ENCODE data around the gene MAP3K3. TPM values are rescaled to one million over a fixed set of nuclear protein-coding genes. Genes with fewer than 3 reads are reported as not detected.

MAP3K3 gene
- polyA plus RNA-seq, 2 of the 4 experiments (the other 2 are of a cell fraction): 10.8 to 11.2 TPM

- ATAC-seq (no peak), DNase-seq (ENCODE audit: low read depth in 1 of 2, low spot score in 1 of 2) (no peak), FAIRE-seq (no peak)
- ChIA-PET CTCF (interaction anchor here (0.9 to 2.6 kb wide), 2 partner anchors 19 to 37 kb away, joined by 3 to 18 read pairs; no protein-coding TSS in a partner anchor), POLR2A (no interaction called here)
- Histone ChIP-seq H3K4me2 (no peak overlapping the region), H3K4me3 (no peak overlapping the region), H3K9me3 (no peaks in the 10 kb centered on the region), H3K4me1 (no peaks in the 10 kb centered on the region), H3K27ac (no peak overlapping the region)
- 75% methylated on average over 3 of the region's 3 CpGs for WGBS (ENCODE audit: missing lambda C conversion rate)
- TF ChIP-seq POLR2AphosphoS2 (conservative IDR thresholded peaks at IDR 0.05; ENCODE audit: low read length) (no peak), RNF2 (IDR thresholded peaks at IDR 0.05; ENCODE audit: borderline replicate concordance, low read depth) (no peak), HOXB5 (CRISPR knock-in tag; IDR thresholded peaks at IDR 0.05) (no peak), RAD21 (conservative IDR thresholded peaks at IDR 0.05 in 1 of 2, IDR thresholded peaks at IDR 0.05 in 1 of 2) (no peak), ATOH8 (CRISPR knock-in tag; IDR thresholded peaks at IDR 0.05; ENCODE audit: low read depth) (no peak), FOSB (CRISPR knock-in tag; IDR thresholded peaks at IDR 0.05) (no peak), PBX3 (IDR thresholded peaks at IDR 0.05) (no peak), EHMT2 (IDR thresholded peaks at IDR 0.05; ENCODE audit: low read depth) (no peak), HES2 (IDR thresholded peaks at IDR 0.05) (no peak), ZSCAN20 (CRISPR knock-in tag; IDR thresholded peaks at IDR 0.05) (no peak), JUNB (IDR thresholded peaks at IDR 0.05) (no peak), HOXA7 (CRISPR knock-in tag; IDR thresholded peaks at IDR 0.05) (no peak), SMC3 (IDR thresholded peaks at IDR 0.05) (no peak), RARB (CRISPR knock-in tag; IDR thresholded peaks at IDR 0.05) (no peak), ZC3H11A (IDR thresholded peaks at IDR 0.05) (no peak), ZFP36 (IDR thresholded peaks at IDR 0.05; ENCODE audit: borderline replicate concordance, partially characterized antibody) (no peak), REST (IDR thresholded peaks at IDR 0.05) (no peak), RFX5 (IDR thresholded peaks at IDR 0.05) (no peak), KDM1A (IDR thresholded peaks at IDR 0.05; ENCODE audit: low read depth) (no peak)
Measured at GRCh38 chr17:63631062-63631461, 8.8 kb downstream of the MAP3K3 start.

- no peak for ATAC-seq
- Histone ChIP-seq H3K27ac (no peak overlapping the region), H3K4me2 (no peak overlapping the region), H3K4me3 (no peak overlapping the region), H3K4me1 (no peaks in the 10 kb centered on the region), H3K9me3 (no peaks in the 10 kb centered on the region)
- no peak for TF ChIP-seq ZFP36 (IDR thresholded peaks at IDR 0.05; ENCODE audit: borderline replicate concordance, partially characterized antibody)
- TF ChIP-seq CTCF (IDR thresholded peaks at IDR 0.05): no peak
- no peak for TF ChIP-seq HMGXB4 (CRISPR knock-in tag; IDR thresholded peaks at IDR 0.05; ENCODE audit: borderline replicate concordance)
- TF ChIP-seq NFE2L2 (conservative IDR thresholded peaks at IDR 0.05; ENCODE audit: low read length): no peak
- TF ChIP-seq USF2 (IDR thresholded peaks at IDR 0.05): no peak
- TF ChIP-seq FOXS1 (CRISPR knock-in tag; IDR thresholded peaks at IDR 0.05): no peak
- no peak for TF ChIP-seq RAD21 (conservative IDR thresholded peaks at IDR 0.05 in 1 of 2, IDR thresholded peaks at IDR 0.05 in 1 of 2)
- TF ChIP-seq CHD2 (IDR thresholded peaks at IDR 0.05; ENCODE audit: low read length, partially characterized antibody): no peak
- no peak for TF ChIP-seq ZC3H11A (IDR thresholded peaks at IDR 0.05)
- no peak for TF ChIP-seq SREBF2 (IDR thresholded peaks at IDR 0.05)
- no peak for TF ChIP-seq RARB (CRISPR knock-in tag; IDR thresholded peaks at IDR 0.05)
- TF ChIP-seq TFCP2L1 (CRISPR knock-in tag; IDR thresholded peaks at IDR 0.05): no peak
- FAIRE-seq: no peak
- DNase-seq (ENCODE audit: low read depth in 1 of 2, low spot score in 1 of 2): no peak
- WGBS (ENCODE audit: missing lambda C conversion rate): 90% methylated on average over 1 of the region's 1 CpG
- CTCF ChIA-PET: interaction anchor here (0.9 to 2.6 kb wide), 3 partner anchors 9 to 37 kb away, joined by 3 to 18 read pairs (median 6); no protein-coding TSS in a partner anchor
- POLR2A ChIA-PET: no interaction called here
Measured at GRCh38 chr17:63631626-63632025, 9.4 kb downstream of the MAP3K3 start.

Measured in A549 (cell line).